HepG2 (cell line): ENCODE results near the gene LENG1. TPM values are rescaled to one million over a fixed set of nuclear protein-coding genes. Genes with fewer than 3 reads are reported as not detected.

ENCODE experiments used
- ATRX ChIP-seq: sonication (generic); formaldehyde crosslinking; IDR thresholded peaks from 2 replicates; pipeline ENCODE4 v1.4.0; 2020; ENCODE audit warnings: missing genetic modification reagents, borderline replicate concordance
- CC2D1A ChIP-seq: sonication (generic); formaldehyde crosslinking; IDR thresholded peaks from 2 replicates; pipeline ENCODE4 v1.8.1; 2023; ENCODE audit warnings: mild to moderate bottlenecking, missing genetic modification reagents
- DDIT3 ChIP-seq: sonication (generic); formaldehyde crosslinking; IDR thresholded peaks from 2 replicates; pipeline ENCODE4 v1.4.0; 2020; ENCODE audit warnings: mild to moderate bottlenecking, missing genetic modification reagents
- GZF1 ChIP-seq: sonication (generic); formaldehyde crosslinking; IDR thresholded peaks from 2 replicates; pipeline ENCODE4 v1.5.1; 2020; ENCODE audit warnings: mild to moderate bottlenecking, missing genetic modification reagents
- ISL2 ChIP-seq: sonication (generic); formaldehyde crosslinking; IDR thresholded peaks from 2 replicates; pipeline ENCODE4 v1.5.0; 2020; ENCODE audit warnings: missing genetic modification reagents
- KMT2A ChIP-seq: sonication (generic); formaldehyde crosslinking; IDR thresholded peaks from 2 replicates; pipeline ENCODE4 v1.4.0; 2020; ENCODE audit warnings: missing genetic modification reagents
- MEIS2 ChIP-seq: sonication (generic); formaldehyde crosslinking; IDR thresholded peaks from 2 replicates; pipeline ENCODE4 v1.9.0; 2021; ENCODE audit warnings: mild to moderate bottlenecking, missing genetic modification reagents
- MYPOP ChIP-seq: sonication (generic); formaldehyde crosslinking; IDR thresholded peaks from 2 replicates; pipeline ENCODE4 v1.8.1; 2023; ENCODE audit warnings: mild to moderate bottlenecking, moderate library complexity, missing genetic modification reagents
- NCOA5 ChIP-seq: sonication (generic); formaldehyde crosslinking; IDR thresholded peaks from 2 replicates; pipeline ENCODE4 v1.4.0; 2020; ENCODE audit warnings: missing genetic modification reagents
- NR2C2 ChIP-seq: sonication (generic); formaldehyde crosslinking; IDR thresholded peaks from 2 replicates; pipeline ENCODE4 v1.4.0; 2020; ENCODE audit warnings: missing genetic modification reagents, mild to moderate bottlenecking, moderate library complexity, borderline replicate concordance
- PCBP1 ChIP-seq: fragments of 200-400 bp; formaldehyde crosslinking; IDR thresholded peaks from 2 replicates; pipeline ENCODE4 v1.6.1; 2017; ENCODE audit warnings: mild to moderate bottlenecking, low read depth, low read length, borderline replicate concordance
- PRDM15 ChIP-seq: sonication (generic); formaldehyde crosslinking; IDR thresholded peaks from 2 replicates; pipeline ENCODE4 v1.4.0; 2020; ENCODE audit warnings: missing genetic modification reagents
- SNAPC2 ChIP-seq: sonication (generic); formaldehyde crosslinking; IDR thresholded peaks from 2 replicates; pipeline ENCODE4 v1.8.1; 2022; ENCODE audit warnings: mild to moderate bottlenecking, missing genetic modification reagents
- SOX5 ChIP-seq: IDR thresholded peaks from 2 replicates; pipeline ENCODE4 v1.6.1; 2016; ENCODE audit warnings: borderline replicate concordance
- TFDP2 ChIP-seq: sonication (generic); formaldehyde crosslinking; IDR thresholded peaks from 2 replicates; pipeline ENCODE4 v1.4.0; 2020; ENCODE audit warnings: missing genetic modification reagents
- TMF1 ChIP-seq: sonication (generic); formaldehyde crosslinking; IDR thresholded peaks from 2 replicates; pipeline ENCODE4 v1.8.1; 2022; ENCODE audit warnings: low read depth, missing genetic modification reagents
- UBTF ChIP-seq: sonication (generic); formaldehyde crosslinking; IDR thresholded peaks from 2 replicates; pipeline ENCODE4 v1.4.0; 2020; ENCODE audit warnings: mild to moderate bottlenecking, missing genetic modification reagents
- YEATS2 ChIP-seq: sonication (generic); formaldehyde crosslinking; IDR thresholded peaks from 2 replicates; pipeline ENCODE4 v1.4.0; 2020; ENCODE audit warnings: missing genetic modification reagents, borderline replicate concordance
- ZNF383 ChIP-seq: sonication (generic); formaldehyde crosslinking; IDR thresholded peaks from 2 replicates; pipeline ENCODE4 v1.4.0; 2020; ENCODE audit warnings: missing genetic modification reagents, mild to moderate bottlenecking, borderline replicate concordance
- ZNF530 ChIP-seq: sonication (generic); formaldehyde crosslinking; IDR thresholded peaks from 2 replicates; pipeline ENCODE4 v1.5.0; 2020; ENCODE audit warnings: low read depth, mild to moderate bottlenecking, missing genetic modification reagents
- ZNF562 ChIP-seq: sonication (generic); formaldehyde crosslinking; IDR thresholded peaks from 2 replicates; pipeline ENCODE4 v1.8.0; 2022; ENCODE audit warnings: missing genetic modification reagents, borderline replicate concordance
- ZNF709 ChIP-seq: sonication (generic); formaldehyde crosslinking; IDR thresholded peaks from 2 replicates; pipeline ENCODE4 v1.5.0; 2020; ENCODE audit warnings: mild to moderate bottlenecking, missing genetic modification reagents
- polyA plus RNA-seq, 8 experiments: library from polyadenylated mRNA; depleted of rRNA in 3 of 8; stranded (reverse) in 7 of 8; unstranded in 1 of 8; fragments of >200 nt; fragmentation: Illumina TruSeq in 4 of 8; extraction: Trizol in 4 of 8; gene quantifications; 2 replicates each; pipeline versions ENCODE4 v1.2.1 to v1.2.3, GENCODE V29; 2011 to 2016; ENCODE audit warnings: low read depth in 4 of 8, missing spikeins in 1 of 8, mixed read lengths in 1 of 8; ENCODE audit not compliant: insufficient read depth in 1 of 8
- total RNA-seq, 5 experiments: library from RNA; depleted of rRNA; stranded (reverse); fragments of >200 nt; fragmentation: Illumina TruSeq; extraction: Trizol; gene quantifications; 2 replicates each; pipeline ENCODE4 v1.2.3, GENCODE V29; 2016; ENCODE audit warnings: low read depth in 1 of 5

Gene LENG1
- total and polyA plus RNA-seq, 2 of the 13 experiments (the other 11 are each of a cell fraction or from before 2014, with no cell fraction given) = 1.8 to 3.8 TPM

- TF ChIP-seq ATRX (CRISPR knock-in tag) (no peak), YEATS2 (CRISPR knock-in tag) (peak; percentile 36; the same call in 1 of the 2 replicates), MYPOP (CRISPR knock-in tag) (no peak), MEIS2 (peak; percentile 35), NCOA5 (CRISPR knock-in tag) (no peak), SOX5 (peak; percentile 18; the same call in 1 of the 2 replicates), PCBP1 (no peak), GZF1 (CRISPR knock-in tag) (no peak), UBTF (peak; percentile 82), KMT2A (CRISPR knock-in tag) (no peak), ISL2 (peak; percentile 45; the same call in 1 of the 2 replicates), ZNF709 (CRISPR knock-in tag) (no peak), TMF1 (CRISPR knock-in tag) (0 out of 2 replicates have a peak, but pooled peaks have one; percentile 19), NR2C2 (CRISPR knock-in tag) (peak; percentile 43; the same call in 1 of the 2 replicates), SNAPC2 (CRISPR knock-in tag) (no peak), ZNF383 (0 out of 2 replicates have a peak, but pooled peaks have one; percentile 48), CC2D1A (CRISPR knock-in tag) (no peak), PRDM15 (CRISPR knock-in tag) (peak; percentile 96), DDIT3 (CRISPR knock-in tag) (no peak), ZNF530 (no peak), TFDP2 (CRISPR knock-in tag) (peak; percentile 63), ZNF562 (CRISPR knock-in tag) (no peak)
These were observed 29.7 kb upstream of the LENG1 start, which contains the start of gene MBOAT7 (continued) for GRCh38 chr19:54189145-54189734.
